ENCODE measurements around the gene NTN5. TPM values are rescaled to one million over a fixed set of nuclear protein-coding genes. Genes with fewer than 3 reads are reported as not detected.

Gene NTN5
- total RNA-seq, 1 experiment from 2014 or later: 0.55 TPM

- DNase-seq: peak; percentile 39
- Histone ChIP-seq H2BK15ac (ENCODE audit: low read depth, low read length) (no peak within 1 kb of the TSS), H4K5ac (ENCODE audit: insufficient read length, low read depth, low read length) (no peak within 1 kb of the TSS), H3K4me2 (ENCODE audit: insufficient read depth, insufficient read length, low read length) (peak within 1 kb of the TSS; percentile 45), H3K14ac (ENCODE audit: insufficient read depth, low read length) (peak within 1 kb of the TSS; percentile 19), H4K20me1 (ENCODE audit: control insufficient read depth, insufficient read depth, insufficient read length) (no peaks in the 10 kb centered on the region), H3K18ac (ENCODE audit: insufficient read length, low read depth, low read length) (no peak within 1 kb of the TSS), H3K9me3 (ENCODE audit: control insufficient read depth, low read depth, low read length) (no peaks in the 10 kb centered on the region), H4K91ac (ENCODE audit: insufficient read length, low read depth, low read length) (no peak within 1 kb of the TSS), H2BK5ac (ENCODE audit: insufficient read length, low read length) (no peak within 1 kb of the TSS), H3K23ac (ENCODE audit: insufficient read length, low read depth, low read length) (no peak within 1 kb of the TSS), H3K4ac (ENCODE audit: low read depth, low read length) (no peak within 1 kb of the TSS), H2BK20ac (ENCODE audit: low read depth, low read length, poor library complexity, severe bottlenecking) (no peak within 1 kb of the TSS), H3K23me2 (ENCODE audit: insufficient read length, low read depth, low read length, poor library complexity, severe bottlenecking) (peaks cover 7% of the 10 kb centered on the region), H4K8ac (replicated peaks; ENCODE audit: insufficient read length, low read depth, low read length) (no peak within 1 kb of the TSS), H2BK12ac (ENCODE audit: insufficient read length, low read depth, low read length) (no peak within 1 kb of the TSS), H3K79me2 (ENCODE audit: insufficient read depth, low read length) (no peaks in the 10 kb centered on the region), H2AK5ac (ENCODE audit: insufficient read length, low read length) (no peak within 1 kb of the TSS), H3K4me1 (ENCODE audit: insufficient read depth, low read length) (no peaks in the 10 kb centered on the region; the same call in 1 of the 2 replicates), H3K27me3 (ENCODE audit: insufficient read depth, low read length) (no peaks in the 10 kb centered on the region), H3K9ac (ENCODE audit: extremely low read depth, insufficient read length, low read length) (no peak within 1 kb of the TSS), H2BK120ac (ENCODE audit: low read depth, low read length, poor library complexity, severe bottlenecking) (no peak within 1 kb of the TSS), H3K56ac (ENCODE audit: insufficient read length, low read depth, low read length) (no peak within 1 kb of the TSS), H3T11ph (ENCODE audit: low read length) (no peak within 1 kb of the TSS), H3K27ac (ENCODE audit: insufficient read length, low read depth, low read length) (no peak within 1 kb of the TSS), H2AFZ (ENCODE audit: low read length) (no peak within 1 kb of the TSS), H3K79me1 (ENCODE audit: insufficient read depth, low read depth, low read length, poor library complexity, severe bottlenecking) (no peaks in the 10 kb centered on the region)
- Mint-ChIP-seq H3K4me3 (peak within 1 kb of the TSS; percentile 96 to 98), H3K27me3 (ENCODE audit: low read depth) (no peaks in the 10 kb centered on the region; the same call in 1 of the 2 replicates), H3K27ac (peak within 1 kb of the TSS in 2 of 3 experiments; percentile 96; a peak in 5 of 7 replicates), H3K9me3 (no peaks in the 10 kb centered on the region), H3K36me3 (ENCODE audit: insufficient read depth in 1 of 3, low read depth in 3 of 3) (no peaks in the 10 kb centered on the region), H3K4me1 (peaks cover 31 to 45% of the 10 kb centered on the region in 2 experiments)
- TF ChIP-seq CTCF (conservative IDR thresholded peaks at IDR 0.05): no peak
- no CpG with 5 or more reads among the region's 33 CpGs for WGBS (ENCODE audit: extremely low coverage, insufficient read length, low lambda C conversion rate)
These were observed 46.7 kb upstream of the NTN5 start, which contains the start of gene MAMSTR for GRCh38 chr19:48719263-48720171. Gene MAMSTR (minus strand): TSS chr19:48719725. CDS start chr19:48719031, 694 bp downstream.
